Measurements from ENCODE around the gene INAFM1.

DNA sequence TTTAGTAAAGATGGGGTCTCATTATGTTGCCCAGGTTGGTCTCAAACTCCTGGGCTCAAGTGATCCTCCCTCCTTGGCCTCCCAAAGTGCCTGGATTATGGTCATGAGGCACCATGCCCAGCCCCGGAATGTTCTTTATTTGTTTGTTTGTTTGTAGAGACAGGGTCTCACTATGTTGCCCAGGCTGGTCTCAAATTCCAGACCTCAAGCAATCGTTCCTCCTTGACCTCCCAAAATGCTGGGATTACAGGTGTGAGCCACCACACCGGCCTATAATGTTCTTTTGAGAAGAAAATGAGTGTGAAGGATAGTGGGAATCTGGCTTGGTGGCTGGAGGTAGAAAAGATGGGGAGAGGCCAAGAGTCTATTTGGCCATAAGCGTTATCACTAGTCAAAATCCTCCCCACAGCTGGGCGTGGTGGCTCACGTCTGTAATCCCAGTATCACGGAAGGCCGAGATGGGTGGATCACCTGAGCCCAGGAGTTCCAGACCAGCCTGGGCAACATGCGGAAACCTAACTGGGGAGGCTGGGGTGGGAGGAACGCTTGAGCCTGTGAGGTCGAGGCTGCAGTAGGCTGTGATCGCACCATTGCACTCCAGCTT is 38.5 kb upstream of the INAFM1 start:
- TF ChIP-seq EZH2 (IDR thresholded peaks at IDR 0.05; ENCODE audit: borderline replicate concordance, low read length), result no peak
- TF ChIP-seq, protein P1, sequence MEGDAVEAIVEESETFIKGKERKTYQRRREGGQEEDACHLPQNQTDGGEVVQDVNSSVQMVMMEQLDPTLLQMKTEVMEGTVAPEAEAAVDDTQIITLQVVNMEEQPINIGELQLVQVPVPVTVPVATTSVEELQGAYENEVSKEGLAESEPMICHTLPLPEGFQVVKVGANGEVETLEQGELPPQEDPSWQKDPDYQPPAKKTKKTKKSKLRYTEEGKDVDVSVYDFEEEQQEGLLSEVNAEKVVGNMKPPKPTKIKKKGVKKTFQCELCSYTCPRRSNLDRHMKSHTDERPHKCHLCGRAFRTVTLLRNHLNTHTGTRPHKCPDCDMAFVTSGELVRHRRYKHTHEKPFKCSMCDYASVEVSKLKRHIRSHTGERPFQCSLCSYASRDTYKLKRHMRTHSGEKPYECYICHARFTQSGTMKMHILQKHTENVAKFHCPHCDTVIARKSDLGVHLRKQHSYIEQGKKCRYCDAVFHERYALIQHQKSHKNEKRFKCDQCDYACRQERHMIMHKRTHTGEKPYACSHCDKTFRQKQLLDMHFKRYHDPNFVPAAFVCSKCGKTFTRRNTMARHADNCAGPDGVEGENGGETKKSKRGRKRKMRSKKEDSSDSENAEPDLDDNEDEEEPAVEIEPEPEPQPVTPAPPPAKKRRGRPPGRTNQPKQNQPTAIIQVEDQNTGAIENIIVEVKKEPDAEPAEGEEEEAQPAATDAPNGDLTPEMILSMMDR (IDR thresholded peaks at IDR 0.05; ENCODE audit: low read length), result no peak
